ENCODE measurements around the gene PPEF2. TPM values are rescaled to one million over a fixed set of nuclear protein-coding genes. Genes with fewer than 3 reads are reported as not detected.

PPEF2 gene
- polyA plus RNA-seq, 3 donors, result 0.25 TPM; not detected in 2

DNA sequence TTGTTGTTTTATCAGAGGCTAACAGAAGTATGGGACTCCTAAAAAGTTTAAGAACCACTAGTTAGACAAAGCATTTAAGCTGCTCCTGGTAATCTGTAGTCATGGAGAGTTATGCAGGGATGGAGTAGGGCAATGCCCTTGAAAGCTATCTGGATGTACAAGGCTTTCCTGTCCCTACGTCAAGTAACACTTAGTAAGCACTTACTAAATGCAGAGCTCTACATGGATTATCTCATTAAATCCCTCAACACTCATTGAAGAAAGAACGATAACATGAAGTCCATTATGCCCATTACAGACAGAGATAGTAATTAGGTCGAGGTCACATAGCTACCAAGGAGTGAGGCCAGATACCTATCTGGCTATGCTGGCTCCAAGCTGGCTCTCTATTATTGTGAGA lies 33.2 kb downstream of the PPEF2 start:
- DNase-seq, result no peak
- Histone ChIP-seq H2AFZ (ENCODE audit: insufficient read depth, low read depth, low read length, poor library complexity, severe bottlenecking) (no peak overlapping the region), H3K4me1 (ENCODE audit: control insufficient read depth in 1 of 2, insufficient read depth in 2 of 2, low read length in 2 of 2) (no peaks in the 10 kb centered on the region), H3K79me2 (ENCODE audit: insufficient read depth, low read length) (no peaks in the 10 kb centered on the region), H3K4me3 (replicated peaks in 1 of 3; ENCODE audit: low read depth in 2 of 3, low read length in 3 of 3) (no peak overlapping the region), H4K20me1 (ENCODE audit: insufficient read depth, low read length) (no peaks in the 10 kb centered on the region), H3K4me2 (replicated peaks; ENCODE audit: extremely low read depth, low read length, poor library complexity, severe bottlenecking) (no peak overlapping the region), H3K9ac (ENCODE audit: insufficient read depth, low read length, poor library complexity, severe bottlenecking) (no peak overlapping the region), H3K9me3 (replicated peaks in 1 of 2; ENCODE audit: control insufficient read depth in 1 of 2, insufficient read depth in 1 of 2, low read length in 2 of 2) (no peaks in the 10 kb centered on the region), H3K27ac (ENCODE audit: low read depth in 1 of 2, low read length in 2 of 2) (no peak overlapping the region), H3K36me3 (replicated peaks in 1 of 2; ENCODE audit: control insufficient read depth in 1 of 2, insufficient read depth in 2 of 2, low read length in 2 of 2) (no peaks in the 10 kb centered on the region), H3K27me3 (ENCODE audit: control insufficient read depth in 2 of 2, insufficient read depth in 2 of 2, low read length in 2 of 2) (no peaks in the 10 kb centered on the region)
- TF ChIP-seq, protein P1, sequence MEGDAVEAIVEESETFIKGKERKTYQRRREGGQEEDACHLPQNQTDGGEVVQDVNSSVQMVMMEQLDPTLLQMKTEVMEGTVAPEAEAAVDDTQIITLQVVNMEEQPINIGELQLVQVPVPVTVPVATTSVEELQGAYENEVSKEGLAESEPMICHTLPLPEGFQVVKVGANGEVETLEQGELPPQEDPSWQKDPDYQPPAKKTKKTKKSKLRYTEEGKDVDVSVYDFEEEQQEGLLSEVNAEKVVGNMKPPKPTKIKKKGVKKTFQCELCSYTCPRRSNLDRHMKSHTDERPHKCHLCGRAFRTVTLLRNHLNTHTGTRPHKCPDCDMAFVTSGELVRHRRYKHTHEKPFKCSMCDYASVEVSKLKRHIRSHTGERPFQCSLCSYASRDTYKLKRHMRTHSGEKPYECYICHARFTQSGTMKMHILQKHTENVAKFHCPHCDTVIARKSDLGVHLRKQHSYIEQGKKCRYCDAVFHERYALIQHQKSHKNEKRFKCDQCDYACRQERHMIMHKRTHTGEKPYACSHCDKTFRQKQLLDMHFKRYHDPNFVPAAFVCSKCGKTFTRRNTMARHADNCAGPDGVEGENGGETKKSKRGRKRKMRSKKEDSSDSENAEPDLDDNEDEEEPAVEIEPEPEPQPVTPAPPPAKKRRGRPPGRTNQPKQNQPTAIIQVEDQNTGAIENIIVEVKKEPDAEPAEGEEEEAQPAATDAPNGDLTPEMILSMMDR (IDR thresholded peaks at IDR 0.05), result no peak
- H3K4me3 Mint-ChIP-seq, result no peak overlapping the region
- intact Hi-C loops (cut with micrococcal nuclease), result no loop called here
- WGBS (ENCODE audit: insufficient coverage), result 80% methylated on average over 1 of the region's 3 CpGs
- H3K27me3 Mint-ChIP-seq (ENCODE audit: low read depth in 3 of 3), result peaks cover 3 to 4% (median 4%) of the 10 kb centered on the region in 3 donors
- no peaks in the 10 kb centered on the region for H3K36me3 Mint-ChIP-seq
- no peaks in the 10 kb centered on the region for H3K9me3 Mint-ChIP-seq
- H3K4me1 Mint-ChIP-seq, result no peaks in the 10 kb centered on the region
- no peak overlapping the region for H3K27ac Mint-ChIP-seq

DNA sequence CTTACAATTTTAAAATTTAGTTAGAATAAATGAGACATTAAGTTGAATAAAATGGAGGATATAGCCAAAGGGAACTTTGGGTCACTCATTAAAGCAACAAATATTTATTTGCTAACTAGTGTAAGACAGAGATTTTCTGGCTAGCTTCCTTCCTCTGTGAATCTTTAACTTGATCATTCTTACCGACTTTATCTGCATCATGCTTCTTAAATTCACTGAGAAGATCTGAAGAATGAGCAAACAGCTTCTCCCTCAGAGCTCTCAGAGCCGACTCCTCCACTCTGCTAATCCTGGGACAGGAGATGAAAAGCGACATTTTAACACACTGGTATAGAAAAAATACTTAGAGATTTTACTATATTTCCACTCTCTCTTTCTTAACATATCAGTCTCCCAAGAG lies 35.1 kb downstream of the PPEF2 start:
- Histone ChIP-seq H3K36me3 (replicated peaks in 1 of 2; ENCODE audit: control insufficient read depth in 1 of 2, insufficient read depth in 2 of 2, low read length in 2 of 2) (no peaks in the 10 kb centered on the region), H3K4me2 (replicated peaks; ENCODE audit: extremely low read depth, low read length, poor library complexity, severe bottlenecking) (no peak overlapping the region), H3K27ac (ENCODE audit: low read depth in 1 of 2, low read length in 2 of 2) (no peak overlapping the region), H3K27me3 (ENCODE audit: control insufficient read depth in 2 of 2, insufficient read depth in 2 of 2, low read length in 2 of 2) (no peaks in the 10 kb centered on the region), H3K4me1 (ENCODE audit: control insufficient read depth in 1 of 2, insufficient read depth in 2 of 2, low read length in 2 of 2) (no peaks in the 10 kb centered on the region), H3K9ac (ENCODE audit: insufficient read depth, low read length, poor library complexity, severe bottlenecking) (no peak overlapping the region), H3K4me3 (replicated peaks in 1 of 3; ENCODE audit: low read depth in 2 of 3, low read length in 3 of 3) (no peak overlapping the region), H3K79me2 (ENCODE audit: insufficient read depth, low read length) (no peaks in the 10 kb centered on the region), H4K20me1 (ENCODE audit: insufficient read depth, low read length) (no peaks in the 10 kb centered on the region), H3K9me3 (replicated peaks in 1 of 2; ENCODE audit: control insufficient read depth in 1 of 2, insufficient read depth in 1 of 2, low read length in 2 of 2) (no peaks in the 10 kb centered on the region), H2AFZ (ENCODE audit: insufficient read depth, low read depth, low read length, poor library complexity, severe bottlenecking) (no peak overlapping the region)
- H3K27ac Mint-ChIP-seq, result no peak overlapping the region
- no peak for DNase-seq
- TF ChIP-seq, protein P1 (IDR thresholded peaks at IDR 0.05), result no peak
- no peak overlapping the region for H3K4me3 Mint-ChIP-seq
- H3K27me3 Mint-ChIP-seq (ENCODE audit: low read depth in 3 of 3), result peaks cover 3 to 7% (median 4%) of the 10 kb centered on the region in 3 donors
- H3K9me3 Mint-ChIP-seq, result peaks cover 0 to 3% (median 0%) of the 10 kb centered on the region in 7 donors
- no peaks in the 10 kb centered on the region for H3K36me3 Mint-ChIP-seq
- 25% methylated on average over 1 of the region's 3 CpGs for WGBS (ENCODE audit: insufficient coverage)
- intact Hi-C loops (cut with micrococcal nuclease), result no loop called here
- H3K4me1 Mint-ChIP-seq, result no peaks in the 10 kb centered on the region
